Effector memory CD4-positive, alpha-beta T cell (primary cell): ENCODE data around the gene ATP10A.

Source experiments
- DNase-seq, 3 donors: peaks; one replicate each; pipeline ENCODE4 v3.0.0-alpha.2; 2020
- H3K27ac ChIP-seq: 2 replicates; pipeline ENCODE4 v1.7.0; 2013; ENCODE audit warnings: mild to moderate bottlenecking, low read length, moderate library complexity; ENCODE audit not compliant: insufficient read depth, poor library complexity, severe bottlenecking
- H3K27me3 ChIP-seq: replicated peaks from 2 replicates; pipeline ENCODE4 v1.7.0; 2013; ENCODE audit warnings: mild to moderate bottlenecking, low read length; ENCODE audit not compliant: insufficient read depth, control insufficient read depth, poor library complexity, severe bottlenecking
- H3K36me3 ChIP-seq: 2 replicates; pipeline ENCODE4 v1.7.0; 2013; ENCODE audit warnings: mild to moderate bottlenecking, low read length, moderate library complexity; ENCODE audit not compliant: control insufficient read depth, insufficient read depth
- H3K4me1 ChIP-seq: 2 replicates; pipeline ENCODE4 v1.7.0; 2013; ENCODE audit warnings: low read length, mild to moderate bottlenecking; ENCODE audit not compliant: control insufficient read depth, insufficient read depth, poor library complexity, severe bottlenecking
- H3K4me3 ChIP-seq: 2 replicates; pipeline ENCODE4 v1.7.0; 2013; ENCODE audit warnings: low read length, low read depth, mild to moderate bottlenecking; ENCODE audit not compliant: insufficient read depth, poor library complexity, severe bottlenecking
- H3K9me3 ChIP-seq: 2 replicates; pipeline ENCODE4 v1.7.0; 2013; ENCODE audit warnings: mild to moderate bottlenecking, low read length, moderate library complexity; ENCODE audit not compliant: control insufficient read depth

ATP10A gene

GRCh38 chr15:25677719-25678499, 185.2 kb downstream of the ATP10A start:
- DNase-seq: no peak
- H3K27me3 ChIP-seq: no peaks in the 10 kb centered on the region

DNA sequence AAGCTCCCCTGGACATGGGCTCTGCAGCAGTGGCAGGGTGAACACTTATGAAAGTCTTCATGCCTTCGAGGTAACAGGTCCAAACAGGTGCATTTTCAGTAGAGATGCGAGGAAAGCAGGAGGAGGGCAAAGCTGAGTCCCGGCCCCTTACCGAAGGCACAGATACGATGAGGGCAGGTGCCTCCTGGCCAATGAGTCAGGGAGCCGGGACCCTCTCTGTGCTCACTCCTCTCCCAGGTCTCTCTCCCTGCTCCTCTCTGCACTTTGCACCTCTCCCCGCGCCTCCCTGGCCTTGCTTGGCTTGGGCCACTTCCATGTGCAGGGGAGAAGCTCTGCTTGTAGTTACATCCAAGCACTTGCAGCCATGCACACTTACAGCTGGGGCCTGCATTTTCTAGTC, 187.1 kb downstream of the ATP10A start:
- H3K36me3 ChIP-seq: peaks cover 24% of the 10 kb centered on the region

More at GRCh38 chr15:25677719-25678499, 185.2 kb downstream of the ATP10A start:
- Histone ChIP-seq H3K9me3 (no peaks in the 10 kb centered on the region), H3K36me3 (peaks cover 24% of the 10 kb centered on the region), H3K4me1 (no peaks in the 10 kb centered on the region), H3K27ac (no peak overlapping the region), H3K4me3 (no peak overlapping the region)

GRCh38 chr15:25675396-25675795, 187.7 kb downstream of the ATP10A start:
- Histone ChIP-seq H3K9me3 (no peaks in the 10 kb centered on the region), H3K4me3 (no peak overlapping the region), H3K4me1 (no peaks in the 10 kb centered on the region), H3K27me3 (no peaks in the 10 kb centered on the region), H3K36me3 (peaks cover 19% of the 10 kb centered on the region), H3K27ac (no peak overlapping the region)
- DNase-seq: no peak

More for the DNA sequence above, 187.1 kb downstream of the ATP10A start:
- H3K4me1 ChIP-seq: no peaks in the 10 kb centered on the region
- H3K4me3 ChIP-seq: no peak overlapping the region
- DNase-seq: no peak
- no peaks in the 10 kb centered on the region for H3K27me3 ChIP-seq
- no peaks in the 10 kb centered on the region for H3K9me3 ChIP-seq
- H3K27ac ChIP-seq: no peak overlapping the region

DNA sequence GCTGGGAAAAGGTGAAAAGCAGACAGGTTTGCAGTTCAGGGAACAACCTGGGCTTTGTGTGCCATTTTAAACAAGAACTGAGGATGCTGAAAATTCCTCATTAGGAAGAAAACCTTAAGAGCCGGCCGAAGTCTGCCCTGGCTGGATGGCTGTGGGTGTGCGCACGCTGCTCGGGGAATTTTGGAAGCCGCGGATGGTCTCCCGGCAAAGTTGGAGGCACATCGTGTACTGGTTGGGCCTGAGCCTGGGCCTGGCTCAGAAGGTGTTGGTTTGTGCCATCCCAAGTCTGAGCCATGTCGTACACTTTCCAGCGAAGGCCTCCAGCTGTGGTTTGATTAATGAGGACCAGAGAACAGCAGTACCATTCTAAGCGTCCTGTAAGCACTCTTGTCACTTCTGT, 188.2 kb downstream of the ATP10A start:
- H3K36me3 ChIP-seq: peaks cover 14% of the 10 kb centered on the region

GRCh38 chr15:25673972-25674371, 189.2 kb downstream of the ATP10A start:
- H3K27me3 ChIP-seq: no peaks in the 10 kb centered on the region
- DNase-seq: no peak
- peaks cover 6% of the 10 kb centered on the region for H3K36me3 ChIP-seq
- H3K9me3 ChIP-seq: no peaks in the 10 kb centered on the region
- no peaks in the 10 kb centered on the region for H3K4me1 ChIP-seq
- H3K4me3 ChIP-seq: no peak overlapping the region
- H3K27ac ChIP-seq: no peak overlapping the region

More for the DNA sequence above, 188.2 kb downstream of the ATP10A start:
- no peaks in the 10 kb centered on the region for H3K4me1 ChIP-seq
- no peak overlapping the region for H3K27ac ChIP-seq
- DNase-seq: no peak
- H3K4me3 ChIP-seq: no peak overlapping the region
- H3K9me3 ChIP-seq: no peaks in the 10 kb centered on the region
- H3K27me3 ChIP-seq: no peaks in the 10 kb centered on the region

GRCh38 chr15:25673351-25673750, 189.8 kb downstream of the ATP10A start:
- DNase-seq: no peak
- H3K36me3 ChIP-seq: no peaks in the 10 kb centered on the region
- H3K27ac ChIP-seq: no peak overlapping the region
- H3K4me3 ChIP-seq: no peak overlapping the region
- H3K4me1 ChIP-seq: no peaks in the 10 kb centered on the region
- no peaks in the 10 kb centered on the region for H3K27me3 ChIP-seq
- no peaks in the 10 kb centered on the region for H3K9me3 ChIP-seq

DNA sequence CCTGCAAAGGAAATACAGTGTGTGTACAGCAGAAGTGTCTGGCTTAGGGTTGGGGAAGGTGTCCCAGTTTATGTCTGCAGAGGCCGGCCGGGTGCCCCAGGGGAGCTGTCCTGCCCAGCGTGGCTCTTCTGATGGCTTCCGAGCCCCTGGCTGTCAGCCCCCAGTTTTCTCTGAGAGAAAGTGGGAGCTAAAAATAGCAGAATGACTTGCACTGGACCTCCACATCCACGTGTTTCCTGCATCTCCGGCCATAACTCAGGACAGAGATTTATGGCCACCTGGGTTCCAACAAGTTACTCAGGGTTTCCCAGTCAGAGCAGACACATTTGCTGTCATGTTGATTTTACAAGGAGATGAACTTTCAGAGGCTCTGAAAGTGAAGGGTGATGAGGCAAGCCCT, 192.0 kb downstream of the ATP10A start:
- no peak for DNase-seq
- H3K27me3 ChIP-seq: no peaks in the 10 kb centered on the region
- no peak overlapping the region for H3K27ac ChIP-seq

DNA sequence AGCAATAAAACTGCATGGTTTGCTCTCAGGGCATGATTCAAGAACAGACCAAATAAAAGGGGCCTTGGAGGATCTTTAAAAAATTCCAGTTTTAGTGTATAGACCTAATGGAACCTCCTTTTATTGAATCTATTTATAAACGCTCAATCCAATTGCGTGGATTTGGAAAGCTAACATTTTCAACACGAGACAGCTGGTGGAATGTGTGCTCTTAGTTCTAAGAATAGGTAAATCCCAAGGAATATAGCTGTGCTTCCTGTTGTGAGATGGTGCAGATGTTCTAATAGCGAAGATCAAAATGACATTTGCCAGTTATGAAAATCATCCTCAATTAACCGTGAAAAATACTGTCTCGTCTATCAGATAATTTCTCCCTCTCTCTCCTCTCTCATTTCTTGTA, 192.5 kb downstream of the ATP10A start:
- Histone ChIP-seq H3K27ac (no peak overlapping the region), H3K36me3 (no peaks in the 10 kb centered on the region), H3K4me3 (no peak overlapping the region), H3K27me3 (no peaks in the 10 kb centered on the region), H3K4me1 (no peaks in the 10 kb centered on the region), H3K9me3 (no peaks in the 10 kb centered on the region)
- DNase-seq: no peak

More for the DNA sequence above, 192.0 kb downstream of the ATP10A start:
- Histone ChIP-seq H3K9me3 (no peaks in the 10 kb centered on the region), H3K4me1 (no peaks in the 10 kb centered on the region), H3K36me3 (no peaks in the 10 kb centered on the region), H3K4me3 (no peak overlapping the region)

GRCh38 chr15:25670025-25670554, 193.0 kb downstream of the ATP10A start:
- H3K4me1 ChIP-seq: no peaks in the 10 kb centered on the region
- no peaks in the 10 kb centered on the region for H3K36me3 ChIP-seq
- H3K4me3 ChIP-seq: no peak overlapping the region
- DNase-seq: no peak
- H3K27ac ChIP-seq: no peak overlapping the region
- no peaks in the 10 kb centered on the region for H3K9me3 ChIP-seq
- no peaks in the 10 kb centered on the region for H3K27me3 ChIP-seq

DNA sequence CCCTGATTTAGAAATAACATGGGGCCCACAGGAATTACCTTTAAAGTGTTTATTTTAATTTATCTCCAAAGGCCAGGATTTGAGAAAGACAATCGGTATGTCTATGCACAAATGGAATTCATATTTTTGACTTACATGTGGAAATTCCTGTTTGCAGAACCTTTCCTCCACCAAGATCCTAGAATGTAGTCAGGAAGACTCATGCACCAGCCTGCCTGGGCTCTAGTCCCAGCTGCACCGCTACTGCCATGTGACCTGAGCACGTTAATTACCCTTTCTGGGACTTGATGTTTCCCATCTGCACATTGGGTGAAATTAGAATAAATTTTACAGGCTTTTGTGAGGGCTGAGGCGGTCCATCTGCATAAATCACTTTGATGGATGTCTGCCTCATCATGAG, 194.2 kb downstream of the ATP10A start:
- DNase-seq: no peak
- no peaks in the 10 kb centered on the region for H3K27me3 ChIP-seq
- no peaks in the 10 kb centered on the region for H3K4me1 ChIP-seq
- no peaks in the 10 kb centered on the region for H3K36me3 ChIP-seq
- no peak overlapping the region for H3K4me3 ChIP-seq
- no peaks in the 10 kb centered on the region for H3K9me3 ChIP-seq
- no peak overlapping the region for H3K27ac ChIP-seq
